Measurements from ENCODE around the gene CES4A.
A peak's percentile ranks its signal among the peaks of the same experiment; 100 is the strongest.
"Not testable (repeated sequence)": the region's sequence is repeated elsewhere in the genome, so short reads cannot be mapped to it uniquely, and the experiment has no call there.

Gene CES4A

GRCh38 chr16:66956154-66956457 is 32.3 kb upstream of the CES4A start:
- DNase-seq (ENCODE audit: low read depth), result not testable (repeated sequence)

GRCh38 chr16:66958857-66959703 is 29.3 kb upstream of the CES4A start:
- DNase-seq (ENCODE audit: low read depth), result no peak

GRCh38 chr16:66959704-66960161 is 28.7 kb upstream of the CES4A start:
- DNase-seq (ENCODE audit: low read depth), result no peak

GRCh38 chr16:66960270-66960669 is 28.1 kb upstream of the CES4A start:
- DNase-seq (ENCODE audit: low read depth), result no peak

GRCh38 chr16:66961065-66961744 is 27.2 kb upstream of the CES4A start, which contains the start of gene CES3:
Gene CES3, plus strand, starts transcription at chr16:66961266. Its CDS starts 42 bp downstream, at chr16:66961308.
- DNase-seq (ENCODE audit: low read depth), result peak; percentile 36

- no peak for DNase-seq (ENCODE audit: low read depth)
These were observed 26.5 kb upstream of the CES4A start for GRCh38 chr16:66961914-66962313.

GRCh38 chr16:66964049-66964448 is 24.3 kb upstream of the CES4A start:
- no peak for DNase-seq (ENCODE audit: low read depth)

- no peak for DNase-seq (ENCODE audit: low read depth)
These were observed 19.5 kb upstream of the CES4A start for GRCh38 chr16:66968847-66969246.

- DNase-seq (ENCODE audit: low read depth), result no peak
These were observed 17.3 kb upstream of the CES4A start for GRCh38 chr16:66970775-66971720.

GRCh38 chr16:66972983-66973382 is 15.4 kb upstream of the CES4A start:
- DNase-seq (ENCODE audit: low read depth), result no peak

- no peak for DNase-seq (ENCODE audit: low read depth)
These were observed 14.7 kb upstream of the CES4A start for GRCh38 chr16:66973716-66974115.

GRCh38 chr16:66974156-66974931 is 14.0 kb upstream of the CES4A start:
- not testable (repeated sequence) for DNase-seq (ENCODE audit: low read depth)

GRCh38 chr16:66974932-66975246 is 13.5 kb upstream of the CES4A start:
- DNase-seq (ENCODE audit: low read depth), result not testable (repeated sequence)

- DNase-seq (ENCODE audit: low read depth), result no peak
These were observed 13.0 kb upstream of the CES4A start for GRCh38 chr16:66975302-66975893.

- no peak for DNase-seq (ENCODE audit: low read depth)
These were observed 11.6 kb upstream of the CES4A start for GRCh38 chr16:66976746-66977145.

GRCh38 chr16:66977341-66978113 is 10.9 kb upstream of the CES4A start:
- peak; percentile 76 for DNase-seq (ENCODE audit: low read depth)

- DNase-seq (ENCODE audit: low read depth), result no peak
These were observed 9.2 kb upstream of the CES4A start for GRCh38 chr16:66979011-66979717.

- DNase-seq (ENCODE audit: low read depth), result no peak
These were observed 5.4 kb upstream of the CES4A start for GRCh38 chr16:66983033-66983432.

- no peak for DNase-seq (ENCODE audit: low read depth)
These were observed 3.5 kb upstream of the CES4A start for GRCh38 chr16:66984892-66985311.

GRCh38 chr16:66986559-66986958 is 1.8 kb upstream of the CES4A start:
- no peak for DNase-seq (ENCODE audit: low read depth)

Data from fibroblast of the conjunctiva (primary cell).